Nephron (organoid): ENCODE data around the gene MAGI1.

Experiments
- H3K27ac Mint-ChIP-seq, 3 experiments: 2 replicates each; pipeline ENCODE4 v1.8.0; 2020; ENCODE audit warnings: mixed read lengths in 3 of 3, mild to moderate bottlenecking in 2 of 3, moderate library complexity in 1 of 3
- H3K27me3 Mint-ChIP-seq: 2 replicates; pipeline ENCODE4 v1.8.0; 2021; ENCODE audit warnings: low read depth, mild to moderate bottlenecking, moderate library complexity, mixed read lengths
- H3K36me3 Mint-ChIP-seq: 2 replicates; pipeline ENCODE4 v1.8.0; 2020; ENCODE audit warnings: low read depth, mixed read lengths
- H3K4me1 Mint-ChIP-seq: 2 replicates; pipeline ENCODE4 v1.8.0; 2020; ENCODE audit warnings: mixed read lengths
- H3K4me3 Mint-ChIP-seq, 3 experiments: 2 replicates each; pipeline ENCODE4 v1.8.0; 2020; ENCODE audit warnings: mild to moderate bottlenecking in 3 of 3, mixed read lengths in 3 of 3, moderate library complexity in 2 of 3
- H3K9me3 Mint-ChIP-seq: 2 replicates; pipeline ENCODE4 v1.8.0; 2020; ENCODE audit warnings: mixed read lengths
- TF ChIP-seq, protein P1 (sequence below), 3 experiments: fragments of 200-600 bp; sonication (generic); IDR thresholded peaks; one replicate each; pipeline ENCODE4 v1.5.0; 2021; ENCODE audit warnings: antibody characterized with exemption in 3 of 3; ENCODE audit not compliant: unreplicated experiment in 3 of 3

The MAGI1 gene

DNA sequence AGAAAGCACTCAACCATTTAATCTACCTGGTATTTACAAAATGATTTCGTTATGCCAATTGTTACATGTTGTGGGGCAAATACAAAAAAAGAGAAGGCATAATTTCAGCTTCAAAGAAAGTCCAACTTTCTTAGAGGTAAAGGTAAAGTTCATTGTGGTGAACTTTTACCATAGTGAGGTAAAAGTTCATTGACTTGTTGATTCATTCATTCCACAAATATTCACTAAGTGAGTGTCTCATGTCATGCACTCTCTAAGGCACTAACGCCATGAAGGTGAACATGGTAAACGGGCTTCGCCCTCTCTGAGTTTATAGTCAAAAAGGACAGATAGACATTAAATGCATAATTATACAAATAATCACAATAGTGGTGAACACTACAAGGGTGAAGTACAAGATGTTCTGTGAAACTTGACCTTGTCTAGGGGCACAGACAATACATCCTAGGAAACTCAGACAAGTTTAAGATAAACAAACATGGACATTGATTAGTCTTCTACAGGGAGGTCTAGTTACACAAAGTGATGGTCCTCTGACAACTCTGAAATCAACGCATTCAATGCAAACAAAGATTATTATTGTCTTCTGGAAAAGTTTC, 378.6 kb downstream of the MAGI1 start:
- H3K4me3 Mint-ChIP-seq: no peak overlapping the region
- H3K27ac Mint-ChIP-seq: no peak overlapping the region
- H3K4me1 Mint-ChIP-seq: peaks cover 2% of the 10 kb centered on the region
- H3K36me3 Mint-ChIP-seq: no peaks in the 10 kb centered on the region
- H3K27me3 Mint-ChIP-seq: no peaks in the 10 kb centered on the region
- TF ChIP-seq, protein P1, sequence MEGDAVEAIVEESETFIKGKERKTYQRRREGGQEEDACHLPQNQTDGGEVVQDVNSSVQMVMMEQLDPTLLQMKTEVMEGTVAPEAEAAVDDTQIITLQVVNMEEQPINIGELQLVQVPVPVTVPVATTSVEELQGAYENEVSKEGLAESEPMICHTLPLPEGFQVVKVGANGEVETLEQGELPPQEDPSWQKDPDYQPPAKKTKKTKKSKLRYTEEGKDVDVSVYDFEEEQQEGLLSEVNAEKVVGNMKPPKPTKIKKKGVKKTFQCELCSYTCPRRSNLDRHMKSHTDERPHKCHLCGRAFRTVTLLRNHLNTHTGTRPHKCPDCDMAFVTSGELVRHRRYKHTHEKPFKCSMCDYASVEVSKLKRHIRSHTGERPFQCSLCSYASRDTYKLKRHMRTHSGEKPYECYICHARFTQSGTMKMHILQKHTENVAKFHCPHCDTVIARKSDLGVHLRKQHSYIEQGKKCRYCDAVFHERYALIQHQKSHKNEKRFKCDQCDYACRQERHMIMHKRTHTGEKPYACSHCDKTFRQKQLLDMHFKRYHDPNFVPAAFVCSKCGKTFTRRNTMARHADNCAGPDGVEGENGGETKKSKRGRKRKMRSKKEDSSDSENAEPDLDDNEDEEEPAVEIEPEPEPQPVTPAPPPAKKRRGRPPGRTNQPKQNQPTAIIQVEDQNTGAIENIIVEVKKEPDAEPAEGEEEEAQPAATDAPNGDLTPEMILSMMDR (IDR thresholded peaks at IDR 0.05; ENCODE audit: unreplicated experiment in 3 of 3): no peak
- H3K9me3 Mint-ChIP-seq: no peaks in the 10 kb centered on the region

DNA sequence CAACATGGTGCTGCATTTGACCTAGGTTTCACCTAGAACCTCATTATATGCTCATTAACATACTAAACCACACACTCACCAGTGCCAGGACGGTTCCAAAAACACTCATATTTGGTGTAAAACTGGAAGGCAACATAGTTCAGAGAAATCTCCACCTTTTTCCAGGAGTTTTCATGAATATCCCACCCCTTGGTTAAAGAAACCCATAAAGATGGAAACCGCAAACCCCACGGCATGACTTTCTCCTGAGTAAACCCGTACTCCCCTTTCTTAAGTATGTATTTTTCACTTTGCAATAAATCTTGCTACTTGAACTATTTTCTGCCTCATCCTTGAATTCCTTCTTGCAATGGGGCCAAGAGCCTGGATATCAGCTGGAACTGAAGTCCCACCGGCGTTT, 379.3 kb downstream of the MAGI1 start:
- Mint-ChIP-seq H3K36me3 (no peaks in the 10 kb centered on the region), H3K27me3 (no peaks in the 10 kb centered on the region), H3K4me1 (no peaks in the 10 kb centered on the region), H3K9me3 (no peaks in the 10 kb centered on the region), H3K4me3 (no peak overlapping the region), H3K27ac (no peak overlapping the region)
- TF ChIP-seq, protein P1 (IDR thresholded peaks at IDR 0.05; ENCODE audit: unreplicated experiment in 3 of 3): no peak

DNA sequence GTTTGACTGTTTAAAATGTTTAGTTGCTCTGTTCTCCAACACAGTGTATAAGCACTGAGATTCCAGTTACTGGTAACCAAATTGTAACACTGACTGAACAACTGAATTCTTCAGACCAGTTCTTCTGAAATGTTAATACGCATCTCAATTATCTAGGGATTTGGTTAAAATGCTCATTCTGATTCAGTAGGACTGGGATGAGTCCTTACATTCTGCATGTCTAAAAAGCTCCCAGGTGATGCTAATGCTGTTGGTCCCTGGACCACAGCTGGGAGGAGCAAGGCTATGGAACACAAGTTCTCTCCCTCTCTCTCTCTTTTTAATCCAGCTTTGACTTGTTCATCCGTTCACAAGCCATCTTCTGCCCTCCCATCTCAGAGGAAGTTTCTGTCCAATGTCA, 380.3 kb downstream of the MAGI1 start:
- Mint-ChIP-seq H3K4me1 (no peaks in the 10 kb centered on the region), H3K9me3 (no peaks in the 10 kb centered on the region), H3K4me3 (no peak overlapping the region), H3K27me3 (no peaks in the 10 kb centered on the region), H3K27ac (no peak overlapping the region), H3K36me3 (no peaks in the 10 kb centered on the region)
- TF ChIP-seq, protein P1 (IDR thresholded peaks at IDR 0.05; ENCODE audit: unreplicated experiment in 3 of 3): no peak

DNA sequence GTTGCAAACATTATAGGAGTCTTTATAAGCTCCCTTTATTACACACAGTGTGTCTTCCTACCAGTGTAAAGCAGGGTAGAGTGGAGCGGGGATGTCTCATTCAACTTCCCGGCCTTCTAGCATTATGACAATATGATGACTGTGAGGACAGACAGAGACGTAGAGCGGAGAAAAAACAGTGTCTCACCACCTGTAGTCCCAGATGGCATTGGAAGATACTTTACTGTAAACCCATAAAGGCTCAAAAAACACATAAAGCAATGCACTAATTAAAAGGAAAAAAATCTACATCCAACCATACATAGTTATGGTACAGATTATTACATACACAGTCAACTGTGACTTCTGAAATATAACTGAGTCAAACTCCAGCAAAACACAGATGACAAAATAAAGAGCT, 383.7 kb downstream of the MAGI1 start:
- TF ChIP-seq, protein P1 (IDR thresholded peaks at IDR 0.05; ENCODE audit: unreplicated experiment in 3 of 3): no peak
- no peaks in the 10 kb centered on the region for H3K27me3 Mint-ChIP-seq
- no peak overlapping the region for H3K4me3 Mint-ChIP-seq
- H3K9me3 Mint-ChIP-seq: peaks cover 5% of the 10 kb centered on the region
- H3K4me1 Mint-ChIP-seq: no peaks in the 10 kb centered on the region
- peaks cover 4% of the 10 kb centered on the region for H3K36me3 Mint-ChIP-seq
- H3K27ac Mint-ChIP-seq: no peak overlapping the region

DNA sequence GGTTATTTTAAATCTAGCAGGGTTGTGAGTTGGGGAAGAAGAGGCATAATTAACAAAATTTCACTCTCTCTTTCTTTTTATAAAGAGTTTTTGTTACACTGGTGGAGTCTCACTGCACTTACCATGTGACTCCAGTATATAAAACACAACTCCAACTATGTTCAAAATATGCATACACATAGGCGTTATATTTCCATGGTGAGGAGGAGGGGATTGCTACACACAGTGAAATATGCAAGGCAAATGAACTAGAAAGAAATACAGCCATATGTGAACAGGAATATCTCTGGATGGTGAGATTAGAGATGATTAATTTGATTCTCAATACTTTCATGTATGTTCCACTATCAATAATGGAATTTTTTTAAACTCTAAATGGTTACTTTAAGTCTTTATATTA, 385.0 kb downstream of the MAGI1 start:
- Mint-ChIP-seq H3K4me1 (no peaks in the 10 kb centered on the region), H3K4me3 (no peak overlapping the region), H3K9me3 (peaks cover 12% of the 10 kb centered on the region), H3K27me3 (no peaks in the 10 kb centered on the region), H3K36me3 (peaks cover 4% of the 10 kb centered on the region), H3K27ac (no peak overlapping the region)
- TF ChIP-seq, protein P1 (IDR thresholded peaks at IDR 0.05; ENCODE audit: unreplicated experiment in 3 of 3): no peak

DNA sequence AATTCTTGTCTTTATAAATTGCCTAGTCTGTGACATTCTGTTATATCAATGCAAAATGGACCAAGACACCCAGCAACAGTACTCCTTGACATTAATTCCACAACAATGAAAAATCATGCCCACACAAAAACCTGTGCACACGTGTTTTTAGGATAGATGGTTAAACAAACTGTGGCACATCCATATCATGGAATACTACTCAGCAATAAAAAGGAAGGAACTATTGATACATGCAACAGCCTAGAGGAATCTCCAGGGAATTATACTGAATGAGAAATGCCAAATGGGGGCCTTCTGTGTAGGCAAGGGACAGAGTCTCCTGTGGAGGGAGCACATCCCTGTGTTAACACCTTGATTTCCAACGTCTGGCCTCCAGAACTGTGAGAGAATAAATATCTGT, 388.5 kb downstream of the MAGI1 start:
- TF ChIP-seq, protein P1 (IDR thresholded peaks at IDR 0.05; ENCODE audit: unreplicated experiment in 3 of 3): no peak
- Mint-ChIP-seq H3K27me3 (no peaks in the 10 kb centered on the region), H3K9me3 (peaks cover 43% of the 10 kb centered on the region), H3K4me3 (no peak overlapping the region), H3K4me1 (no peaks in the 10 kb centered on the region), H3K27ac (no peak overlapping the region), H3K36me3 (peaks cover 27% of the 10 kb centered on the region)
